Stimulated activated naive CD8-positive, alpha-beta T cell treated with anti-CD3 and anti-CD28 coated beads, Interleukin-15, amount 100 ng/mL, for 72 hours (primary cell): ENCODE measurements around the gene TDP1.
A peak's percentile ranks its signal among the peaks of the same experiment; 100 is the strongest.
"Not testable (repeated sequence)": the region's sequence is repeated elsewhere in the genome, so short reads cannot be mapped to it uniquely, and the experiment has no call there.

Experiments used
- ATAC-seq: fragments of 150-1000 bp; cut with Tn5 transposase; 2 replicates; pipeline ENCODE4 v1.10.0; 2021; ENCODE audit warnings: mild to moderate bottlenecking, moderate library complexity
- DNase-seq, 2 donors: peaks; one replicate each; pipeline ENCODE4 v3.0.0; 2021 to 2022
- H3K27ac Mint-ChIP-seq, 2 donors: one replicate each; pipeline ENCODE4 v1.8.0; 2022; ENCODE audit warnings: mild to moderate bottlenecking in 2 of 2, mixed read lengths in 2 of 2, moderate library complexity in 2 of 2
- H3K27me3 Mint-ChIP-seq: one replicate; pipeline ENCODE4 v1.8.0; 2022; ENCODE audit warnings: mixed read lengths
- H3K4me1 Mint-ChIP-seq: one replicate; pipeline ENCODE4 v1.8.0; 2022; ENCODE audit warnings: mild to moderate bottlenecking, mixed read lengths
- H3K4me3 Mint-ChIP-seq, 2 donors: one replicate each; pipeline ENCODE4 v1.8.0; 2022; ENCODE audit warnings: mild to moderate bottlenecking in 2 of 2, mixed read lengths in 2 of 2, moderate library complexity in 1 of 2
- H3K9me3 Mint-ChIP-seq, 2 donors: one replicate each; pipeline ENCODE4 v1.8.0; 2022; ENCODE audit warnings: mixed read lengths in 2 of 2

Gene TDP1

GRCh38 chr14:90003526-90004307 lies 48.0 kb downstream of the TDP1 start:
- Mint-ChIP-seq H3K9me3 (no peaks in the 10 kb centered on the region), H3K27ac (peak overlapping the region in 1 of 2 donors; percentile 42), H3K4me3 (no peak overlapping the region), H3K4me1 (no peaks in the 10 kb centered on the region), H3K27me3 (no peaks in the 10 kb centered on the region)
- ATAC-seq = no peak
- no peak for DNase-seq

GRCh38 chr14:90005441-90005840 lies 49.7 kb downstream of the TDP1 start:
- DNase-seq = no peak
- H3K27ac Mint-ChIP-seq = no peak overlapping the region
- no peak for ATAC-seq
- H3K27me3 Mint-ChIP-seq = no peaks in the 10 kb centered on the region
- no peak overlapping the region for H3K4me3 Mint-ChIP-seq
- H3K9me3 Mint-ChIP-seq = no peaks in the 10 kb centered on the region
- H3K4me1 Mint-ChIP-seq = no peaks in the 10 kb centered on the region

DNA sequence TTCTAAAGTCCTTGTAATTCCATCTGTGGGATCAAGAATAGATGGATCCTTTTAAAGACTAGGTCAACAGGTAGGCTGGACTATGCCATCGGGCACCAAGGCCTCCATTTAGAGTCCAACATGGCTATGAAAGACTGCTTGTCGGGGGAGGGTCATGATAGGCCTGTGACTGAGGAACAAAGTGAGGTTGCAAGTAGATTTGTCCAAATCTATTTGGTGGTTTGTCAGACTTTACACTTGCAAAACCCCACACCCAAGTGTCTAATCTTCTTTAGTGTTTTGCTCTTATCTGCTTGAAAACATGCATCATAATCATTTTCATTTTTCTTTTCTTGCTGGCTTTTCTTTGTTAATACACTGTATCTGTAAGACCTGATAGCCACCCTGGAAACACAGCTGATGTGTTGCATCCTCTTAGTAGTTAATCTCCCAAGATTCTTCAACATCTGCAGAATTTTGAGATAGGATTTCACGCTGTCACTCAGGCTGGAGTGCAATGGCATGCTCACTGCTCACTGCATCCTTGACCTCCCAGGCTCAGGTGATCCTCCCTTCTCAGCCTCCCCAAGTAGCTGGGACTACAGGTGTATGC lies 50.3 kb downstream of the TDP1 start:
- H3K4me1 Mint-ChIP-seq = no peaks in the 10 kb centered on the region
- H3K9me3 Mint-ChIP-seq = no peaks in the 10 kb centered on the region
- no peaks in the 10 kb centered on the region for H3K27me3 Mint-ChIP-seq
- H3K27ac Mint-ChIP-seq = no peak overlapping the region
- ATAC-seq (no peak), DNase-seq (no peak)
- no peak overlapping the region for H3K4me3 Mint-ChIP-seq

- H3K4me1 Mint-ChIP-seq = peaks cover 9% of the 10 kb centered on the region
- no peak overlapping the region for H3K27ac Mint-ChIP-seq
Observed at GRCh38 chr14:90017371-90017770, 61.6 kb downstream of the TDP1 start.

DNA sequence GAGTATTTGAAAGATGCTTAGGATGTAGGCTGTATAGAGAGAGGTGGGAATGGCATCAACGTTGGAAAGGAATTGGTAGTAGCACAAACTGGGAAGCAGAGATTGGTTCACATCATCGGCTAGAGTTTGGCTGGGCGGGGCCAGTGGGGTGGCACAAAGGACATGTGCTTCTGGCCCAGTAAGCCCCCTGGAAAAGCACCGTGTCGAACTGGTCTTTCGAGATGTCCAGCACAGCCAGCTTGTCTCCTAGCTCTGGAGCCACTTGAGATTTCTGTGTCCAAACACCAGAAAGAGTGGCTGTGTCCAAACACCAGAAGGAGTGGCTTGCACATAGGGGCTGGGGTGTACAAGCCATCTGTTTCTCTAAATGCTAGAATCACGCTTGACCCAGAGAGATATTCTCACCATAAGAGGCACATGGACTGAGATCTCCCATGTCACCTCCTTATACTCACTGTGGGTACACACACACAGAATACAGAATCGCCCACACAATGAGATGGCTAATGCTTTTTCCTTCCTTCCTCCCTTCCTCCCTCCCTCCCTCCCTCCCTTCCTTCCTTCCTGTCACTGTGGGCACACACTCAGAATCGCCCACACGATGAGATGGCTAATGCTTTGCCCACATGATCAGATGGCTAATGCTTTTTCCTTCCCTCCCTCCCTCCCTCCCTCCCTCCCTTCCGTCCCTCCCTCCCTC lies 64.2 kb downstream of the TDP1 start:
- peak; percentile 33 for ATAC-seq
- Mint-ChIP-seq H3K27ac (peak overlapping the region; percentile 3 to 62), H3K4me1 (peaks cover 9% of the 10 kb centered on the region), H3K9me3 (no peaks in the 10 kb centered on the region), H3K4me3 (no peak overlapping the region), H3K27me3 (no peaks in the 10 kb centered on the region)
- DNase-seq = no peak

More at GRCh38 chr14:90017371-90017770, 61.6 kb downstream of the TDP1 start:
- H3K27me3 Mint-ChIP-seq = no peaks in the 10 kb centered on the region
- ATAC-seq = no peak
- H3K9me3 Mint-ChIP-seq = peaks cover 0 to 5% of the 10 kb centered on the region in 2 donors
- no peak for DNase-seq
- H3K4me3 Mint-ChIP-seq = no peak overlapping the region

DNA sequence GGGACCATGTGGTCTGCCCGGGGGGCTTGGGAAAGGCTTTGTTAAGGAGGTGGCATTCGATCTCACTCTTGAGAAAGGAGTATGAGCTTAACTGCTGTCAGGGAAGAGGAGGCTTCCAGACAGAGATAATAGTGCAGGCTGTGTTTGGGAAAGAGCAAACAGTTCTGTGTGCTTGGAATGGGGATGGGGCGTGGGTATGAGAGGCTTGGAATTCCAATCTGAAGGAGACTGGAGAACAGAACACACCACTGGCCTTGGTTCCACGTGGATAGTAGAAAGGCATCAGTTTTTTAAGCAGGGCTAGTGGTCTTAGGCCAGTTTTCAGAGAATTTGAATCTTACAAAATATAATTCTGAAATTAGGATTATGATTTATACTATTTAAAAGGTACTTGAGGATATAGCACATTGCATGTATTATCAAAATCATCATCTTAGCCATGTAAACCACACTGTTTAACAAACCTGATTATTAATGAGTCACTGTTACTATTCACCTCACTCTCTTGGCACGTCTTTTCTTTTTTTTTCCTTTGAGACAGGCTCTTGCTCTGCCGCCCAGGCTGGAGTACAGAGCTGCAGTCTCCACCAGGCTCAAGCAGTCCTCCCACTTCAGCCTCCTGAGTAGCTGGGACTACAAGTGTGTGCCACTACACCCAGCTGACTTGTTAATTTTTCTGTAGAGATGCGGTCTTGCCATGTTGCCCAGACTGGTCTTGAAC lies 67.6 kb downstream of the TDP1 start:
- H3K4me1 Mint-ChIP-seq = peaks cover 9% of the 10 kb centered on the region
- H3K4me3 Mint-ChIP-seq = no peak overlapping the region
- H3K9me3 Mint-ChIP-seq = peaks cover 0 to 5% of the 10 kb centered on the region in 2 donors
- ATAC-seq = no peak
- H3K27me3 Mint-ChIP-seq = no peaks in the 10 kb centered on the region
- H3K27ac Mint-ChIP-seq = peak overlapping the region in 1 of 2 donors; percentile 33
- no peak for DNase-seq

GRCh38 chr14:90024910-90025309 lies 69.2 kb downstream of the TDP1 start:
- peaks cover under 1% of the 10 kb centered on the region for H3K4me1 Mint-ChIP-seq
- H3K27me3 Mint-ChIP-seq = no peaks in the 10 kb centered on the region
- peaks cover 0 to 5% of the 10 kb centered on the region in 2 donors for H3K9me3 Mint-ChIP-seq
- ATAC-seq = no peak
- H3K27ac Mint-ChIP-seq = no peak overlapping the region
- H3K4me3 Mint-ChIP-seq = no peak overlapping the region
- DNase-seq = no peak

DNA sequence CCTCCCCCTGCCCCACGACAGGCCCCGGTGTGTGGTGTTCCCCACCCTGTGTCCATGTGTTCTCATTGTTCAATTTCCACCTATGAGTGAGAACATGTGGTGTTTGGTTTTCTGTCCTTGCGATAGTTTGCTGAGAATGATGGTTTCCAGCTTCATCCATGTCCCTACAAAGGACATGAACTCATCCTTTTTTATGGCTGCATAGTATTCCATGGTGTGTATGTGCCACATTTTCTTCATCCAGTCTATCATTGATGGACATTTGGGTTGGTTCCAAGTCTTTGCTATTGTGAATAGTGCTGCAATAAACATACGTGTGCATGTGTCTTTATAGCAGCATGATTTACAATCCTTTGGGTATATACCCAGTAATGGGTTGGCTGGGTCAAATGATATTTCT lies 70.9 kb downstream of the TDP1 start:
- not testable (repeated sequence) for H3K27ac Mint-ChIP-seq, H3K4me1 Mint-ChIP-seq, H3K4me3 Mint-ChIP-seq, DNase-seq, H3K9me3 Mint-ChIP-seq, ATAC-seq, H3K27me3 Mint-ChIP-seq

GRCh38 chr14:90027842-90028241 lies 72.1 kb downstream of the TDP1 start:
- DNase-seq (no peak), ATAC-seq (no peak)
- Mint-ChIP-seq H3K4me3 (no peak overlapping the region), H3K27ac (no peak overlapping the region), H3K4me1 (no peaks in the 10 kb centered on the region), H3K27me3 (no peaks in the 10 kb centered on the region), H3K9me3 (peaks cover 0 to 5% of the 10 kb centered on the region in 2 donors)

GRCh38 chr14:90034156-90034555 lies 78.4 kb downstream of the TDP1 start:
- H3K9me3 Mint-ChIP-seq = no peaks in the 10 kb centered on the region
- DNase-seq (no peak), ATAC-seq (no peak)
- H3K4me1 Mint-ChIP-seq = no peaks in the 10 kb centered on the region
- no peaks in the 10 kb centered on the region for H3K27me3 Mint-ChIP-seq
- no peak overlapping the region for H3K27ac Mint-ChIP-seq
- no peak overlapping the region for H3K4me3 Mint-ChIP-seq

DNA sequence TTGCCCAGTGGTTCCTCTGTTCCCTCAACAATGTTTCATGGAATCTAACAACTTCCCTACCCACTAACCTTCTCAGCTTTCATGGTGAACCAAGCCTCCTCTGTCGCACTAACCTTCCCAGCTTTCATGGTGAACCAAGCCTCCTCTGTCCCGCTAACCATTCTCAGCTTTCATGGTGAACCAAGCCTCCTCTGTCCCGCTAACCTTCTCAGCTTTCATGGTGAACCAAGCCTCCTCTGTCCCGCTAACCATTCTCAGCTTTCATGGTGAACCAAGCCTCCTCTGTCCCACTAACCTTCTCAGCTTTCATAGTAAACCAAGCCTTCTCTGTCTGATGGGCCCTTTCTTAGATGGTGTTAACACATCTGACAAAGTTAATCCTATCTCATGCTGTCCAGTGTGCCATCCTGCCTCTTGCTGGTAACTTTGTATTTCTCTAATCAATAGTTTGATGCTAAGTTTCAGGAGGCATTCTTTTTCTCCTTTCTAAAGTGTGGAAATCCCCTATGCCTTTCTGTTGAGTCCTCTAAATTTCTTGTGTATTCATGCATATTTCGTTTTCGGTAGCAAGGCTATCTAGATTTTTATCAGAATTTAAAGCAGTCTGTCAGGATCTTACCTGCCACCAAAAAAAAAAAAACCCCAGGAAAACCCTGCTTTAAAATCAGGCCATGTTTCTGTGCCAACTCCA lies 79.3 kb downstream of the TDP1 start:
- ATAC-seq (no peak), DNase-seq (no peak)
- Mint-ChIP-seq H3K27me3 (no peaks in the 10 kb centered on the region), H3K4me1 (no peaks in the 10 kb centered on the region), H3K4me3 (no peak overlapping the region), H3K27ac (peak overlapping the region; percentile 48), H3K9me3 (no peaks in the 10 kb centered on the region)

- ATAC-seq = no peak
- Mint-ChIP-seq H3K27me3 (no peaks in the 10 kb centered on the region), H3K27ac (no peak overlapping the region), H3K4me1 (no peaks in the 10 kb centered on the region), H3K9me3 (no peaks in the 10 kb centered on the region), H3K4me3 (no peak overlapping the region)
- no peak for DNase-seq
Observed at GRCh38 chr14:90039253-90040010, 83.7 kb downstream of the TDP1 start.

DNA sequence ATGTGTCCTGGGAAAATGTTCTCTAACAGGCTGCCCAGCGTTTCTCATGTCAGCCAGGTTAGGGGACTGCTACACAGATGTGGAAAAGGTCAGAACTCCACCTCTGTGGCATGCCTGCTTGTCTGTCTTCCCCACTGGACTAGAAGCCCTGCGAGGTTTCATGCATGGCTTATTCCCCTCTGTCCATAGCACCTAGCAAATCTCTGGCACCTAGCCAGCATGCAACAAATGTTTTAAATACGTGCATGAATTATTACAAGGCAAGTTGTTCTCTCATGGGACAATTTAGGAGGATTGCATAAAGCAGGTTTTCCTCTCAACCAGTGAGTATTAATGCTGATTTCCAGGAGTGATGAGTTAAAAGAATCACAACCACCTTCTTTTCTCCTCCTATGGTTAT lies 84.7 kb downstream of the TDP1 start:
- Mint-ChIP-seq H3K4me1 (no peaks in the 10 kb centered on the region), H3K27ac (no peak overlapping the region), H3K4me3 (no peak overlapping the region), H3K27me3 (no peaks in the 10 kb centered on the region), H3K9me3 (no peaks in the 10 kb centered on the region)
- no peak for ATAC-seq
- no peak for DNase-seq

DNA sequence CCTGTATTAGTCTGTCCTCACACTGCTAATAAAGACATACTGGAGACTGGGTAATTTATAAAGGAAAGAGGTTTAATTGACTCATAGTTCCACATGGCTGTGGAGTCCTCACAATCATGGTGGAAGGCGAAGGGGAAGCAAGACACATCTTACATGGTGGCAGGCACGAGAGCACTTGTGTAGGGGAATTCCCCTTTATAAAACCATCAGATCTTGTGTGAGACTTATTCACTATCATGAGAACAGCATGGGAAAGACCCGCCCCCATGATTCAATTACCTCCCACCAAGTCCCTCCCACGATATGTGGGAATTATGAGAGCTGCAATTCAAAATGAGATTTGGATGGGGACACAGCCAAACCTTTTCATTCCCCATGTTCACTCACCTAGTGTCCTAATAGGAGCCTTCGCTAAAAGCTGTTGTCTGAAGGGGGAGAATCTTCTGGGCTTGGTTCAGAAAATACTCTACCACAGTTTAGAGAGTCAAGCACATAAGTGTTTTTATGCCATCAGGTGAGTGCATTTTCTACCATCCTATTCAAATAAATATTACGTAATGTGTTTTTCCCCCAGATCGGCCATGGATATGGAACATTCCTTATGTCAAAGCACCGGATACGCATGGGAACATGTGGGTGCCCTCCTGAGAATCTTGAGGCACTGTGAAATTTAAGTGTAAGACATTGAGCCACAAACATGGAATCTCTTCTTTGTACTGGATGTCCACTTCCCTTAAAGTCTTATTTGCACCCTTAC lies 86.9 kb downstream of the TDP1 start:
- Mint-ChIP-seq H3K27ac (peak overlapping the region in 1 of 2 donors; percentile 7), H3K27me3 (no peaks in the 10 kb centered on the region), H3K4me1 (no peaks in the 10 kb centered on the region), H3K9me3 (no peaks in the 10 kb centered on the region), H3K4me3 (no peak overlapping the region)
- no peak for DNase-seq
- no peak for ATAC-seq
